ENCODE measurements around the gene CFAP65. TPM values are rescaled to one million over a fixed set of nuclear protein-coding genes. Genes with fewer than 3 reads are reported as not detected.

CFAP65 gene
- total RNA-seq, 1 experiment from 2014 or later, result 0.34 TPM

DNA sequence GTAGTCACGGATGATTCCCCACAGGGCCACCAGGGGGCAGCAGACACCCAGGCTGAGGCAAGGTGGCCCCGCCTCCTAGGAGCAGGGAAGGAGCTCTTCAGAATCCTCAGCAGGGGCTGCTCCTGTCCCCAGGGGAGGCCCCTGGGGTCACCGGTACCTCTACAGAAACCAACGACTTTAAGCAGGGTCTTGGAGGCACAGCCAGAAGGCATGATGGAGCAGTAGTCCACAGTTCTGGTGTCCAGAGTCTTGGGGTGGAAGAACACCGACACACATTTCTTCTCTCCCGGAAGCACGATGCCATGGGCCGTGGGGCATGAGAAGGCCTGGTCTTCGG is 11.5 kb downstream of the CFAP65 start:
- peak; percentile 96 for TF ChIP-seq CTCF (IDR thresholded peaks at IDR 0.05; ENCODE audit: insufficient read depth in 1 of 2, low read depth in 1 of 2, low read length in 1 of 2, severe bottlenecking in 1 of 2, unreplicated experiment in 1 of 2)
- Histone ChIP-seq H3K4me1 (no peaks in the 10 kb centered on the region), H3K4me3 (ENCODE audit: low read depth, low read length) (no peak overlapping the region), H3K27me3 (replicated peaks; ENCODE audit: control insufficient read depth, insufficient read depth, low read length) (no peaks in the 10 kb centered on the region), H3K9me3 (no peaks in the 10 kb centered on the region), H3K36me3 (ENCODE audit: control insufficient read depth, insufficient read depth, low read length) (no peaks in the 10 kb centered on the region)
- Mint-ChIP-seq H3K36me3 (ENCODE audit: insufficient read depth, unreplicated experiment) (no peaks in the 10 kb centered on the region), H3K27me3 (ENCODE audit: insufficient read depth, unreplicated experiment) (peaks cover 11% of the 10 kb centered on the region), H3K9me3 (ENCODE audit: unreplicated experiment) (no peaks in the 10 kb centered on the region), H3K4me3 (ENCODE audit: unreplicated experiment) (no peak overlapping the region), H3K4me1 (ENCODE audit: low read depth, unreplicated experiment) (peaks cover 11% of the 10 kb centered on the region), H3K27ac (ENCODE audit: unreplicated experiment) (no peak overlapping the region)
- intact Hi-C loops (cut with micrococcal nuclease; ENCODE audit: unreplicated experiment), result loop anchor here (1.0 to 5.0 kb wide), 5 partner anchors 29 to 126 kb away; no protein-coding TSS in a partner anchor
- BruUV-seq (replicated peaks), result no TSS peak
- POLR2A ChIA-PET, result no interaction called here
- DNase-seq, result peak; percentile 84 to 91
- CTCF ChIA-PET, result interaction anchor here (0.5 to 2.3 kb wide), 51 partner anchors 9 to 1460 kb away, joined by 3 to 60 read pairs (median 5); partner anchors contain the start of genes ANKZF1, ATG9A, CDK5R2 and DNPEP

DNA sequence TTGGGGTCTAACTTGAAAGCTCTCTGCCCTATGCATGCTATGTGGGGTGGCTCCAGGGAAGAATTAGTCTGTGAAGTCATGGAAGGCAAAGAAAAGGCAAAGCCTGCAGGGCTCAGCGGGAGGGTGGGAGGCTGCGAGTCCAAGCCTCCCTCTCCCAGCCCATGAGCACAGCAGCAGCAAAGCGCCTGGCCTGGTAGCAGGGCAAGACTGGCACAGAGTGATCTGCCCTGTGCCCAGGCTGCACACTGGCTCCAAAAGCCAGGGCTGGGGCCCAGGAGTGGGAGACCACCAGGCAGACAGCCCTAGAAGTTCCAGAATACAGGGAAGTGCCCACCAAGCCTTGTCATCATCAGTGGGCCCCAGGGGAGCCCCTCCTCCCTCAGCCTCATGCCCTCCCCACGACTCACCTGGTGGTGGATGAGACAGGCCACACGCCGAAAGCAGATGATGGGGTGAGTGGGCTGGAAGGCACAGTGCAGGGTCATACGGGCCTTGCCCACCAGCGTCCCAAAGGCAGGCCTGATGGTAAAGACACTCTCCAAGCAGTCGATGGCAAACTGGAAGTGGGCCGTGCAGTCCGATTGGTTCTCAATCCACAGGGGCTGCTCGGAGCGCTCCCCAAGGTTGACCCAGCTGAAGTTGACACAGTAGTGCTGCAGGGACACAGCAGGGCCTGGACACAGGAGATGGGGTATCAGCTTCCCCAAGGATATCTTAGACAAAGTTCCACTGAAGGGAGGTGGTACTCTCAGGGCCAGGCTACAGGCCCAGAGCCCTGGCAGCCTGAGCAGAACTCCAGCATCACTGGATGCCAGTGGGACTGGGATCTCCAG is 12.1 kb downstream of the CFAP65 start:
- DNase-seq, result no peak
- H3K4me3 Mint-ChIP-seq (ENCODE audit: unreplicated experiment), result no peak overlapping the region
- H3K9me3 ChIP-seq, result no peaks in the 10 kb centered on the region
- H3K36me3 Mint-ChIP-seq (ENCODE audit: insufficient read depth, unreplicated experiment), result no peaks in the 10 kb centered on the region
- no peak overlapping the region for H3K27ac Mint-ChIP-seq (ENCODE audit: unreplicated experiment)
- no peak for TF ChIP-seq CTCF (IDR thresholded peaks at IDR 0.05; ENCODE audit: insufficient read depth in 1 of 2, low read depth in 1 of 2, low read length in 1 of 2, severe bottlenecking in 1 of 2, unreplicated experiment in 1 of 2)
- H3K27me3 ChIP-seq (replicated peaks; ENCODE audit: control insufficient read depth, insufficient read depth, low read length), result no peaks in the 10 kb centered on the region
- H3K4me1 Mint-ChIP-seq (ENCODE audit: low read depth, unreplicated experiment), result peaks cover 11% of the 10 kb centered on the region
- POLR2A ChIA-PET, result no interaction called here
- no TSS peak for BruUV-seq (replicated peaks)
- H3K27me3 Mint-ChIP-seq (ENCODE audit: insufficient read depth, unreplicated experiment), result peaks cover 9% of the 10 kb centered on the region
- no peaks in the 10 kb centered on the region for H3K9me3 Mint-ChIP-seq (ENCODE audit: unreplicated experiment)
- no peaks in the 10 kb centered on the region for H3K4me1 ChIP-seq
- CTCF ChIA-PET, result interaction anchor here (0.6 to 2.3 kb wide), 47 partner anchors 8 to 1461 kb away, joined by 3 to 60 read pairs (median 5); partner anchors contain the start of genes ANKZF1, ATG9A, CDK5R2 and IHH
- H3K36me3 ChIP-seq (ENCODE audit: control insufficient read depth, insufficient read depth, low read length), result no peaks in the 10 kb centered on the region
- intact Hi-C loops (cut with micrococcal nuclease; ENCODE audit: unreplicated experiment), result loop anchor here (1.0 to 5.0 kb wide), 5 partner anchors 29 to 126 kb away; no protein-coding TSS in a partner anchor
- H3K4me3 ChIP-seq (ENCODE audit: low read depth, low read length), result no peak overlapping the region

DNA sequence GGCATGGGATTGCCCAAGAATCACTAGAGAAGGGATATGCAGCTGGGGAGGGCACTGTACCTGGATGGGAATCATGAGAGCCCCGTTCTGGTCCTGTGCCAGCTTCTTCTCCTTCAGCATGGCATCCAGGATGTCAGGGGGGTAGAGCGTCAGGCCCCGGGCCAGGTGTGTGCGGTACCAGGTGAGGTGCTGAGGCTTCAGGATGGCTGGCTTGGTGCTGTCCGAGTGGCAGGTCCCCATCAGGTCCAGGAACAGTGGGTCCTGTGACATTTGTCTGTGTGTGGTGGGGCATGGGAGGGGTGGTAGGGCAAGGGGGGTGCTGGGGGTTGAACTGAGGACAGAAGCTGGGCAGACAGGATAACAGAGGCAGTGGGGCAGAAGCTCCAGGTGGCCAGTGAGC is 13.2 kb downstream of the CFAP65 start:
- Mint-ChIP-seq H3K27ac (ENCODE audit: unreplicated experiment) (no peak overlapping the region), H3K4me3 (ENCODE audit: unreplicated experiment) (no peak overlapping the region), H3K36me3 (ENCODE audit: insufficient read depth, unreplicated experiment) (no peaks in the 10 kb centered on the region), H3K27me3 (ENCODE audit: insufficient read depth, unreplicated experiment) (peaks cover 4% of the 10 kb centered on the region), H3K9me3 (ENCODE audit: unreplicated experiment) (no peaks in the 10 kb centered on the region), H3K4me1 (ENCODE audit: low read depth, unreplicated experiment) (peaks cover 11% of the 10 kb centered on the region)
- Histone ChIP-seq H3K9me3 (no peaks in the 10 kb centered on the region), H3K36me3 (ENCODE audit: control insufficient read depth, insufficient read depth, low read length) (no peaks in the 10 kb centered on the region), H3K27me3 (replicated peaks; ENCODE audit: control insufficient read depth, insufficient read depth, low read length) (no peaks in the 10 kb centered on the region), H3K4me3 (ENCODE audit: low read depth, low read length) (no peak overlapping the region), H3K4me1 (peaks cover 3% of the 10 kb centered on the region; the same call in 1 of the 2 replicates)
- no peak for TF ChIP-seq CTCF (IDR thresholded peaks at IDR 0.05; ENCODE audit: insufficient read depth in 1 of 2, low read depth in 1 of 2, low read length in 1 of 2, severe bottlenecking in 1 of 2, unreplicated experiment in 1 of 2)
- ChIA-PET POLR2A (no interaction called here), CTCF (interaction anchor here (1.0 to 2.6 kb wide), 3 partner anchors 9 to 127 kb away, joined by 3 to 9 read pairs (median 3); no protein-coding TSS in a partner anchor)
- no peak for DNase-seq
- intact Hi-C loops (cut with micrococcal nuclease; ENCODE audit: unreplicated experiment), result loop anchor here (5.0 kb wide), 1 partner anchor 46 kb away; no protein-coding TSS in a partner anchor
- BruUV-seq (replicated peaks), result no TSS peak
